Activated naive CD8-positive, alpha-beta T cell (primary cell): Measurements from ENCODE around the gene MMP23B.
A peak's percentile ranks its signal among the peaks of the same experiment; 100 is the strongest.
"Not testable (repeated sequence)": the region's sequence is repeated elsewhere in the genome, so short reads cannot be mapped to it uniquely, and the experiment has no call there.

Source experiments
- H3K27ac Mint-ChIP-seq: one replicate; pipeline ENCODE4 v1.8.0; 2021; ENCODE audit warnings: mixed read lengths
- H3K27me3 Mint-ChIP-seq: one replicate; pipeline ENCODE4 v1.8.0; 2021; ENCODE audit warnings: mixed read lengths
- H3K36me3 Mint-ChIP-seq: one replicate; pipeline ENCODE4 v1.8.0; 2021; ENCODE audit warnings: mixed read lengths
- H3K4me1 Mint-ChIP-seq: one replicate; pipeline ENCODE4 v1.8.0; 2021; ENCODE audit warnings: low read depth, mixed read lengths
- H3K4me3 Mint-ChIP-seq: one replicate; pipeline ENCODE4 v1.8.0; 2021; ENCODE audit warnings: mild to moderate bottlenecking, mixed read lengths
- H3K9me3 Mint-ChIP-seq: one replicate; pipeline ENCODE4 v1.8.0; 2021; ENCODE audit warnings: low read depth, mixed read lengths

Gene MMP23B

DNA sequence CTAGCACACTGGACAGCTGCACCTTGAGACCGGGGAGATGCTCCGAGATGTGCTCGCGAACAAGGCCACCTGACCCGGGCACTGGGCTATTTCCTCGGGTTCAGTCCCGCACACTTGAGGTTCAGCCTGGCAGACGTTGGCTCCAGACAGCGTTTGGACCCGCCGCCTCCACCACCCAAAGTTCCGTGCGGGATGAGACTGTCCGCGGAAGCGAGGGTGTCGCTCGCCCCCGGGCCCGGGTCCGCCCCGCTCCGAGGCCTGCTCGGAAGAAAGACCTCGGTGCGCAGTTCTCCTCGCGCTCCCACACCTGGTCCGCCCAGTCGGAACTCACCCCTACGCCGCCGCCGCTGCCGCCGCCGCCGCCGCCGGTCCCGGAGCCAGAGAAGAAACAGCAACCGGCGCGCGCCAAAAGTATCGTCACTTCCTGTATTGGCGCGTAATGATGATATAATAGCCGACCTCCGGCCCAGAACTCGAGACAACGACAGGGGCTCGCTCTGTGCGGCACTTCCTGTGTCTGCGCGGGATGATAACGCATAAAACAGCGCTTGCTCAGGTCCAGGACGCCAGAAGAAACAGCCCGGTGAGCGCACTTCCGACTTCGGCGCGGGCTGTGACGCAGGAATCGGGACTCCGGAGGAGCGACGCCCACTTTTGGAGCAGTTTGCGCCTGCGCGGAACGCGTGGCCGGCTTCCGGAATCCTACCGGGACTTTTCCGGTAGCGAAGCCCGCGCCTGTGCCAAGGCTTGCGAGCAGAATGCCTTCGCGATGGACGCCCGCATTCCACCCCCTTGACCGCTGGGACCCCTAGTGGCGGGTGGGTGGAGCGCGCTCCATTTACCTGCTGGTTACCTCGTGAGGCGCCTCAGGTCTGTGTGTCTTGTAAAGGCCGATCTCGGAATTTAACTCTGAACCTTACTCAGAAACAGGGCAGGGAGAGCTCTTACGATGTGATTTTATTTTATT lies 26.9 kb downstream of the MMP23B start, which contains the start of gene CDK11B:
Gene CDK11B (minus strand): TSS at position 422 of the 967 bp plus-strand sequence. CDS start 1,519 bp downstream, outside the sequence.
- not testable (repeated sequence) for H3K9me3 Mint-ChIP-seq, H3K36me3 Mint-ChIP-seq, H3K4me1 Mint-ChIP-seq, H3K27me3 Mint-ChIP-seq
- Mint-ChIP-seq H3K27ac (peak within 1 kb of the TSS; percentile 97), H3K4me3 (peak within 1 kb of the TSS; percentile 94)

DNA sequence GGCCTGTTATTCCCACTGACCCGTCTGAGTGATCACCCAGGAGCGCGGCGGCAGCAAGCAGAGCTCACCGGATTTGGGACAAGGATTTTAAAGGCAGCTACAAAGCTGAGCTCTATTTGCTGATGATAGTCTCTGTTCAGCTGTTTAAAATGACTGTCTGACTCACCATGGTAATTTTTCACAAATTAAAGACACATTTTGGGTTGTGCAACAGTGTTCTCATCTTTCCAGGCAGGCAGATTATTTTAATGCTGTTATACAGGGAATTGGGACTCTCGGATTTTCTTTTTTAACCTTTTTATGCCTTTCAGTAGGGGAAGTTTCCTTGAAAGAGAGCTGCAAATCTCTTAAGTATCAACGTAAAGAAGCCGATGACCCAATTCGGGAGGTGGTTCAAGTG lies 30.4 kb downstream of the MMP23B start:
- H3K36me3 Mint-ChIP-seq, H3K27me3 Mint-ChIP-seq, H3K27ac Mint-ChIP-seq, H3K9me3 Mint-ChIP-seq, H3K4me1 Mint-ChIP-seq, H3K4me3 Mint-ChIP-seq: not testable (repeated sequence)

DNA sequence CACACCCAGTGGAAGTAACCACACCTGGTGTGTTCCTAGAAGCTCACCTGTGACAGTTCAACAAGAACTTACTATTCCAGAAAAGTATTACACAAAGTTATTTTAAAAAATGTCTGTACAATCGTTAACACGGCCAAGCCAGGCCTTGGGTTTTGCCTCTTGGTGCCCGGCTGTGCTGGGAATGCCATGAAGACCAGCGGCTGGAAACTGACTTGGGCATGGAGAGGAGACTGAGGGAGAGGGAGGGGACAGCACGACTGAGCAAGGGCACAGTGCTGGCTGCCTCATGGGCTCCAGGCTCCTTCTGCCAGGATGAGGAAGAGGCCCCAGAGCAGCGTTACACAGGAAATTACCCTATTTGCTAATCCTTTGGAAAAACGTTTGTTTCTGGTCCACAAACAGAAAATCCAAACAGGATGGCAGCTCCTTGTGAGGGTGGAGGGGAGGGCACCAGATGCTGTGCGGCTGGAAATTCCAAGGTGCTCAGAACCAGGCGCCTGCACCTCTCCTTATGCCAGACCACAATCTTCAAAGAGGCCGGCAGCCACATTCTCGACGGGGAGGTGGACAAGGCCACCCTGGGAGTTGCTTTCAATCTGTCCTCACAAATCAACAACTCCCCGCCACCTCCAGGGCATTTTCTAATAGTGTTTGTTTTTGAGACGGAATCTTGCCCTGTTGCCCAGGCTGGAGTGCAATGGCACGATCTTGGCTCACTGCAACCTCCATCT lies 31.0 kb downstream of the MMP23B start:
- H3K4me1 Mint-ChIP-seq, H3K27me3 Mint-ChIP-seq, H3K9me3 Mint-ChIP-seq, H3K36me3 Mint-ChIP-seq, H3K4me3 Mint-ChIP-seq, H3K27ac Mint-ChIP-seq: not testable (repeated sequence)

DNA sequence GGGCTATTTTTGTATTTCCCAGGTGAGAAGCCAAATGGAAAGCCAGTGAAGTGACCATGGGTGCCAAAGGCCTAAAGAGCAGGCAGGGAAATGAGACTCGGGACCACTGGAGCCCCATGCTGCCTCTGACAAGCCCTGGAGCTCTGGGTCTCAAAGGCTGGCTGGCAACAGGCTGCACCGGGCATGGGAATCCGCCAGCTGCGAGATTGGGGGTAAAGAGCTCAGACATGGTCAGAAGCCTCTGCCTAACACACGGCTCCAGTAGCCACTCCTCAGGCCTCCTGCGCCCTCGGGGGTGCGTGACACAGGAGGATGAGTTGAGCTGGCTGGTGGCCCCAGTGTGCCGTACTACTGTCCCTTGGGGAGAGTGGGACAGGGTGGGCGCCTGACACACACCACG lies 32.3 kb downstream of the MMP23B start:
- H3K27me3 Mint-ChIP-seq, H3K4me1 Mint-ChIP-seq, H3K4me3 Mint-ChIP-seq: not testable (repeated sequence)

DNA sequence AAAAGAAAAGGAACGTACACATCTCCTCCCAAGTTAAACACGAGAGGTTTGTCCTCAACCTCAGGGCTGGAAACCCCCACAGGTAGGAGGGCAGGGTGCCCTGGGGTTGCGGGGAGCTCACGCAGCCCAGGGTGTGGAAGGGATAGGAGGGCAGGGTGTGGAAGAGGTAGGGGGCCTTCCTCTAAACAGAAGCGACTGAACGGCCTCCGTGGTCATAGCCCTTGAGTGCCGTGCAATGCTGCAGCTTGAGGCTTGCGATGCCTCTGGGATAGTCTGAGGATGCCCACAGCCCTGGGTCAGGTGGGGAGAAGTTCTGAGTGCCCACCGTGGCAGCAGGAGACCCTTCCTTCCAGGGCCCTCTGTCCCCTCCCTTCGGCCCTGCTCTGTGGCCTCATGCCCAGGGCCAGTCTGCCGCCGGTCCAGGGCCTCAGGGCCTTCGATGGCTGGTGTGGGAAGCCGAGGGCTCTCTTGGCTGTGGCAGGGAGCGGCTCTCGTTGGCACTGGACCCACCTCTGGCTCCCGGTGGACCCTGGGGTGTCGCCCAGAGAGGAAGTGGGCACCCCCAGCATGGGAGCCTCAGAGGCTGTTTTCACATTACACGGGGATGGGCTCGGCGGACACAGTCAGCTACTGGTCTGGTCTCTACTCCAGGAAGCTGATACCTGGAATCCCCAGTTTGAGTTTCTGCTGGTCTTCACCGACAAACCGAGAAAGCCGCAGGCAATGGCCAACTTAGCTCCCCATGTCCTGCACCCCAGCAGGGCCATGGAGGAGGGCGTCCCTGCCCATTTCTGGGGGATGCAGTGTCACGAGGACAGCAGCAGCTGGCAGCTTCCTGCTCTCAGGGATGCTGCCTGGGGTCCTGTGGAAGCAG lies 33.2 kb downstream of the MMP23B start:
- no peak overlapping the region for H3K4me3 Mint-ChIP-seq
- no peaks in the 10 kb centered on the region for H3K36me3 Mint-ChIP-seq
- H3K9me3 Mint-ChIP-seq: no peaks in the 10 kb centered on the region
- no peak overlapping the region for H3K27ac Mint-ChIP-seq
- peaks cover 5% of the 10 kb centered on the region for H3K4me1 Mint-ChIP-seq
- no peaks in the 10 kb centered on the region for H3K27me3 Mint-ChIP-seq

More for the DNA sequence above, 32.3 kb downstream of the MMP23B start:
- H3K9me3 Mint-ChIP-seq, H3K36me3 Mint-ChIP-seq, H3K27ac Mint-ChIP-seq: not testable (repeated sequence)

DNA sequence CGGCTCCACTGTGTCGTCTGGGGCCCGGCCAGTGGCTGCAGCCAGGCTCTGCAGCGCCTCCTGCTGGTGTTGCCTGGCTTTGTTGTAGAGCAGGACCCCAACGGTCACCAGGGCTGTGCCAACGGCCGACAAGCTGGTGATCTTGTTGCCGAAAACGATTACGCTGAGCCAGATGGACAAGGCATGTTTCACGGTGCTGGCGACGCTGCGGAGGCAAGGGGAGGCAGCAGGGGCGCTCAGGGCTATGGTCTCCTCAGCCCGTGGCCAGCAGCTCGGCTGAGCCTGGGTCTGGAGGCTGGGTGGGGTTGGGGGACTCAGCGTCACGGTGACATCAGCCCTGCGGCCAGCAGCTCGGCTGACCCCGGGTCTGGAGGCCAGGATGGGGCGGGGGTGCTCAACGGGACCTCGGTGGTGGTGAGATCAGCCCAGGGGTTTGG lies 33.9 kb downstream of the MMP23B start:
- no peaks in the 10 kb centered on the region for H3K9me3 Mint-ChIP-seq
- peaks cover 5% of the 10 kb centered on the region for H3K4me1 Mint-ChIP-seq
- H3K27ac Mint-ChIP-seq: no peak overlapping the region
- H3K27me3 Mint-ChIP-seq: no peaks in the 10 kb centered on the region
- no peaks in the 10 kb centered on the region for H3K36me3 Mint-ChIP-seq
- H3K4me3 Mint-ChIP-seq: no peak overlapping the region

DNA sequence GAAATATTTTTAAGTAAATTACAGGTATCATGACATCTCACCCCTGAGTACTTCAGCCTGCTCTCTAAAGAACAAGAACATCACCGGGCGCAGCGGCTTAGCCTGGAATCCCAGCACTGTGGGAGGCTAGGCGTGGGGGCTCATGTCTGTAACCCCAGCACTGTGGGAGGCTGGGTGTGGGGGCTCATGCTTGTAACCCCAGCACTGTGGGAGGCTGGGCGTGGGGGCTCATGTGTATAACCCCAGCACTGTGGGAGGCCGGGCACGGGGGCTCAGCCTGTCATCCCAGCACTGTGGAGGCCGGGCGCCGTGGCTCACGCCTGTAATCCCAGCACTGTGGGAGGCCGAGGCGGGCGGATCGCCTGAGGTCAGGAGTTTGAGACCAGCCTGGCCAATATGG lies 34.6 kb downstream of the MMP23B start:
- Mint-ChIP-seq H3K9me3 (no peaks in the 10 kb centered on the region), H3K27ac (no peak overlapping the region), H3K4me1 (peaks cover 2% of the 10 kb centered on the region), H3K4me3 (no peak overlapping the region), H3K27me3 (no peaks in the 10 kb centered on the region), H3K36me3 (no peaks in the 10 kb centered on the region)

DNA sequence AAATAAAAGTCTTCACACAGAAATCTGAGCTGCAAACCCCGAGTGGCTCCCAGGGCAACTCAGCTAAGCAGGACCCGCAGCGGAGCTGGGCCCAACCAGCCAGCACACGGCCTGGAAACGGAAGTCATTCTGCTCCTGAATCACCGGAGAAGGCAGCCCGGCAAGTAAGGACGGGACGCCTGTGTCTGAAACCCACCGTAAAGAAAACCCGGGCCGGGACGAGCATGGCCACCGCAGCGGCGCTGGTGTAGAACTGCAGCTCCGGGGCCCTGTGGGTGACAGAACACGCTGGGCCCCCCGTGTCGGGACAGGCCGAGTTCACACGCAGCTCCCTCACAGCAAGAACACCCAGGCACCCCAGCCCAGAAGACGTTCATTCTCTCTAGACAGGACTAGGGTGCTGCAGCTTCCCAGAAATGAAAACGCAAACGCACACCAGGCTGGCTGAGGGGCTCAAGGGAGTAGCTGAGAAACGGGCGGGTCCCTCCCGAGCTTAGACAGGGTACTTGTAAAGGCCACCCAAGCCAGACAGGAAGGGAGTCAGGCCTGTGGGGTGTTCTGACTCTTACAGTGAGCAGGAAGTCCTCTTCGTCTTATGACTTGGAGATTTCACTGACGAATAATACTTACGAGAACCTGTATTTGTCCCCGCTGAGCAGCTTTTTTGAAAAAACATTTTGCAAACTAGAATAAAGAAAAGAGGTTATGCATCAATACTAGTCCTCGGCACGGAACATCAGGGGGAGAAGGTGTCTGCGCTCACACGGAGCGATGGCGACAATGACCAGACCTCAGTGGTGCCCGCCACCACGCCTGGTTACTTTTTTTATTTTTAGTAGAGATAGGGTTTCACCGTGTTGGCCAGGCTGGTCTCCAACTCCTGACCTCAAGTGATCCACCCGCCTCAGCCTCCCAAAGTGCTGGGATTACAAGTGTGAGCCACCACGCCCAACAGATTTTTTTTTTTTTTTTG lies 37.8 kb downstream of the MMP23B start:
- Mint-ChIP-seq H3K27me3 (no peaks in the 10 kb centered on the region), H3K9me3 (no peaks in the 10 kb centered on the region), H3K4me3 (no peak overlapping the region), H3K27ac (no peak overlapping the region), H3K36me3 (no peaks in the 10 kb centered on the region), H3K4me1 (peaks cover 4% of the 10 kb centered on the region)

DNA sequence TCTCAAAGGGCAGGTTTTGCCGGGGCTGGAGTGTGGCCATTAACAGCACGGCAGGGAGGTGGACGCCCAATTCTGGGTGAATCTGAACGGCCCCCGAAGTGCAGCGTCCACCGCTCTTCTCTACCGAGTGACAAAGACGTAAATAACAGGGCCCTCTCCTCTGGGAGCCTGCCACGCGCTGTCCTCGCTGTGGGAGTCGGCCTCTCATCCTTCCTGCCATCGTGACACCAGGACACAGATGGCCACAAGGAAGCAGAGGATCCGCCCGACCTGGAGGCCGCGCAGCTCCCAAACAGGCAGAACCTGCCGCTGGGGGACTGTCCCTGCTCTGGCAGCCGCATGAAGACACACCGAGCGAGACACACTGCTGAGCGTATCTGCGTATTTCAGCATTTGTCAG lies 38.9 kb downstream of the MMP23B start:
- Mint-ChIP-seq H3K4me3 (no peak overlapping the region), H3K27me3 (no peaks in the 10 kb centered on the region), H3K9me3 (no peaks in the 10 kb centered on the region), H3K4me1 (peaks cover 4% of the 10 kb centered on the region), H3K27ac (no peak overlapping the region), H3K36me3 (no peaks in the 10 kb centered on the region)

DNA sequence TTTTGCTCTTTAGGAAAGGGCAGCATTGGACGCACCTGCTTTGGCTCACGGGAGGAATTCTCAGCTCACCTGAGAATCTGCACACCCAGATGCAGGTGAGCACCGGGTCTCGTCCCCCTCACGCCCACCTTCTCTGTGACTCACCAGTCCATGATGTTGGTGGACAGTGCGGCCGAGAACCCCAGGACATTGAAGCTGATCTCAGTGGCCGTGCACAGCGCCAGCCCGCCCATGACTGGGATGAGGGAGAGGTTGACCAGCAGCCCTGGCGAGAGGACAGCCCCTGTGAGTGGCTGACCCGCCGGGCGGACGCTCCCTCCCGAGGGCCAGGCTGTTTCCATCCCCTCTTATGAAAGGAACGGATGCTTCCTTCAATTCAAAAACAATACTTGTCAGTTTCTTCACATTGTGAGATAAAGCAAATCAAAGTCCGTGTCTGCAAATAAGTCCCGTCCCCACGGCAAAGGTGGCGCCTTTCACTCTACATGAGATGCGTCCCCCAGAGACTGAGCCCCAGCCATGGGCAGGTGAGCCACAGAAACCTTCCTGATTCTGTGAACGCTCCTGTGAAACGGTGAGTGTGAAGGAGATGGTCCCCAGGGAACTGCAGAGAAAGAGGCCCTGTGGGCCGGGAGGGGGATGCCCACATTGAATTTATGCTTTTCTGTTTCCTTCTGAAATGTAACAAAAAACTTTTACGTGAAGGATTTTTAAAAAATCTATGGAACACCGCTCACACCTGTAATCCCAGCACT lies 39.6 kb downstream of the MMP23B start:
- Mint-ChIP-seq H3K27ac (no peak overlapping the region), H3K36me3 (no peaks in the 10 kb centered on the region), H3K4me3 (no peak overlapping the region), H3K9me3 (no peaks in the 10 kb centered on the region), H3K27me3 (no peaks in the 10 kb centered on the region), H3K4me1 (peaks cover 4% of the 10 kb centered on the region)

DNA sequence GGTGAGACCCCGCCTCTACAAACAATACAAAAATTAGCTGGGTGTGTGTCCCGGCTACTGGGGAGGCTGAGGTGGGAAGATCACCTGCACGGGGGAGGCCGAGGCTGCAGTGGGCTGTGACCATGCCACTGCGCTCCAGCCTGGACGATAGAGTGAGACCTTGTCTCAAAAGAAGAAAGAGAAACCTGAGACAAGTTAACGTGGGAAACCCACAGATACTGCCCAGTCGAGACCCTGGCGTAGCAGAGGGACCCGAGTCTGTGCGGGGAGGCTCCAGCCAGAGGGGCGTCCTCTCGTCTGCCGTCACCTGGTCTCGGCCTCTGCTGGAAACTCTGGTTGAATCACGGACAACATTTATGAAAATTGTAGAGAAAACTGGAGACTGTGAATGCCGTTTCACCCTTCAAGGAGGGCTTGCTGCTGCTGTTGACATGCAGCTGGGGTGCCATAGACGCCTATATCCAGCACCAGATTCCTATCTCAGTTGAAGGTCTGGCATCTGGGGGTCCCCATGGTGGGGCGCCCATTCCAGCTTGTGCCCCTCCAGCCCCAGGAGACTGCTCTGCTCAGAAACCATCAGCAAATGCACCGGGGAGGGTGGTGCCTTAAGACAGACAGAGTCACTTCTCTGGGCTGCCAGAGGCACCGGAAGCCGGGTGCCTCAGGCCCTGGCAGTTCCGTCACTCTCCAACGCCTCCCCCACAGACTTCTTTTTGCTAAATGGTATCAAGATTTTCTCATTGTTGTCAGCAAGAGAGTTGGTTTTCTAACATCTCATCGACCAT lies 40.4 kb downstream of the MMP23B start:
- no peaks in the 10 kb centered on the region for H3K36me3 Mint-ChIP-seq
- peaks cover 6% of the 10 kb centered on the region for H3K4me1 Mint-ChIP-seq
- no peaks in the 10 kb centered on the region for H3K27me3 Mint-ChIP-seq
- H3K4me3 Mint-ChIP-seq: no peak overlapping the region
- no peaks in the 10 kb centered on the region for H3K9me3 Mint-ChIP-seq
- no peak overlapping the region for H3K27ac Mint-ChIP-seq

DNA sequence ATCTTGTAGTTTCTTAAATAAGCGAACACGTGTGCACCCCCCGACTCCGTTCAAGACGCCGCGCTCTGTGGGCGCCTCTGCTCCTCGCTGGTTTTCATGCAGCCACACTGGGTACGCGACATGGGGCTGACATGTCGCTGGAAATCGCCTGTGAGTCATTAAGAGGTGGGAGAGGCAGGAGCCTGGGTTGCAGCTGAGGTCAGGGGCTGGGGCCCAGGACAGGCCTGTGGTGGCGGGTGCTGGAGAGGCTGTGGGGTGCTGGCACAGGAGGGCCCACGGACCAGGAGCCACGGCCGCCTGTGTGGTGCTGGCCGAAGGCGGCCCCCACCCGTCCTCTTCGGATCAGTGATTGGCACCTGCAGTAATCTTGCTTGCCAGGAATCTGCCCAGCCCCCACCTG lies 42.8 kb downstream of the MMP23B start:
- Mint-ChIP-seq H3K27ac (peak overlapping the region; percentile 28), H3K4me1 (peaks cover 27% of the 10 kb centered on the region)
- not testable (repeated sequence) for H3K4me3 Mint-ChIP-seq, H3K36me3 Mint-ChIP-seq, H3K9me3 Mint-ChIP-seq, H3K27me3 Mint-ChIP-seq

DNA sequence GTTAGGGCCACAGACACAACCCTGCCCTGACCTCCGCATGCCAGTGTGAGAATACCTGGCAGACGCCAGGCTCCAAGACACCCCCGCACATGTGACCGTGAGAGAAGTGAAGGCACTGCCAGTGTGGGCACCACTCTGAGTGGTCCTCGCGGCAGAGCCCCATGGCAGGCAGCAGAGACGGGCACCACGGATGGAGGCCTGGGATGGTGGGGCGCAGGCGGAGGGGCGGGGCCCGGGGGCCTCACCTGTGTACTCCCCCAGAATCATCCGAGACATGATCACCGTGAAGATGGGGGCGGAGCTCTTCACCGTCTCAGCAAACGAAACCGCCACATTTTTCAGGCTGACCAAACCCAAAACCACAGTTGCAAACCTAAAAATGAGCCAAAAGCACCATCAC lies 43.2 kb downstream of the MMP23B start:
- peaks cover 27% of the 10 kb centered on the region for H3K4me1 Mint-ChIP-seq
- H3K9me3 Mint-ChIP-seq, H3K27ac Mint-ChIP-seq, H3K4me3 Mint-ChIP-seq, H3K27me3 Mint-ChIP-seq, H3K36me3 Mint-ChIP-seq: not testable (repeated sequence)
